HPDE6-E6E7 (cell line): Measurements from ENCODE around the gene LRRC56.

Experiments
- DNase-seq: peaks from one replicate; pipeline ENCODE4 v3.0.0; 2011; ENCODE audit warnings: missing footprints; ENCODE audit errors: extremely low spot score

Gene LRRC56

GRCh38 chr11:596374-596773 lies 59.0 kb downstream of the LRRC56 start:
- no peak for DNase-seq

DNA sequence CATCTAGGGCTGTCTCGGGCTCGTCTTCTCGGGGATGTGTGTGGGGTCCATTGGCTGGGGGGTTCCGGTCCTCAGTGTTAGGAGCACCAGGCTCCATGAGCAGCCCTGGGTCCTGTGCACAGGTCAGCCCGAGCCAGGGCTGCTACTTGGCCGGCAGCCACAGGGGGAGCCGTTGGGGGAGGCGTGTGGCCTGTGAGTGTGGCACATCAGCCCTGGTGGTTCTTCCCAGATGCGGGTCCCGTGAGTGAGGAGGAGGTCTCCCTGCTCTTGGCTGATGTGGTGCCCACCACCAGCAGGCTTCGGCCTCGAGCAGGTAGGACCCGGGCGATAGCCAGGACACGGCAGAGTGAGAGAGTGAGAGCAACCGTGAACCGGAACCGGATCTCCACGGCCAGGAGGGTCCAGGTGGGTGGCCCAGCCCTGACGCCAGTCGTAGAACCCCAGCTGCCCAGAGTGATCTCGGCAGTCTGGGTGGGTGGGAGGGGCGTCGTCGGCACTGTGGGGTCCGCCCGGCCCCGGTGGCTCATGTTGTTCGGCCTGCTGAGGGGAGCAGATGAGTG lies 59.9 kb downstream of the LRRC56 start:
- DNase-seq: no peak

GRCh38 chr11:598005-598680 lies 60.8 kb downstream of the LRRC56 start:
- no peak for DNase-seq

GRCh38 chr11:601573-602245 lies 64.4 kb downstream of the LRRC56 start:
- DNase-seq: no peak

- DNase-seq: no peak
These were observed 65.8 kb downstream of the LRRC56 start for GRCh38 chr11:603154-603553.
